ENCODE results near the gene RHOG. TPM values are rescaled to one million over a fixed set of nuclear protein-coding genes. Genes with fewer than 3 reads are reported as not detected.

The RHOG gene
- total and polyA plus RNA-seq, 9 of the 15 experiments (the other 6 are each of a cell fraction or from before 2014, with no cell fraction given) = 22.6 to 162 (median 80.3) TPM

GRCh38 chr11:3840870-3841425 lies at the start of gene RHOG (continued):
- TF ChIP-seq UBTF (IDR thresholded peaks at IDR 0.05; ENCODE audit: borderline replicate concordance in 1 of 2, low read depth in 2 of 2, low read length in 2 of 2) (peak in 1 of 2 experiments; percentile 57; a peak in 2 of 4 replicates), MAFF (IDR thresholded peaks at IDR 0.05; ENCODE audit: low read length) (no peak), E2F3 (CRISPR knock-in tag; IDR thresholded peaks at IDR 0.05) (no peak), ZBTB11 (CRISPR knock-in tag; IDR thresholded peaks at IDR 0.05) (peak in 1 of 3 experiments; percentile 70; a peak in 2 of 6 replicates), FOXA3 (CRISPR knock-in tag; conservative IDR thresholded peaks at IDR 0.05 in 1 of 2, IDR thresholded peaks at IDR 0.05 in 1 of 2) (no peak), SMC3 (conservative IDR thresholded peaks at IDR 0.05; ENCODE audit: insufficient read depth, low read depth, low read length) (no peak), ZBTB33 (CRISPR knock-in tag; IDR thresholded peaks at IDR 0.05) (no peak), GATAD2B (IDR thresholded peaks at IDR 0.05; ENCODE audit: borderline replicate concordance) (no peak), ATF6 (CRISPR knock-in tag; IDR thresholded peaks at IDR 0.05) (no peak), HMG20B (CRISPR knock-in tag; IDR thresholded peaks at IDR 0.05) (no peak), ZNF239 (CRISPR knock-in tag; IDR thresholded peaks at IDR 0.05) (no peak), ZBTB7A (IDR thresholded peaks at IDR 0.05; ENCODE audit: borderline replicate concordance, control insufficient read depth, low read depth, low read length) (peak; percentile 73; the same call in 1 of the 2 replicates), VEZF1 (CRISPR knock-in tag; IDR thresholded peaks at IDR 0.05) (peak; percentile 96)

All from K562 (cell line).